PC-3 (cell line): Measurements from ENCODE around the gene AGBL3. TPM values are rescaled to one million over a fixed set of nuclear protein-coding genes. Genes with fewer than 3 reads are reported as not detected.

Experiments
- ATAC-seq: fragments of 200-7000 bp; cut with Tn5 transposase; 2 replicates; pipeline ENCODE4 v1.9.1; 2020; ENCODE audit warnings: mild to moderate bottlenecking, moderate library complexity
- BruUV-seq: library from RNA; stranded (reverse); fragments of 400-500 nt; replicated peaks from 2 replicates; lab custom pipeline; 2021; lab: Mats Ljungman, UMichigan
- CTCF ChIA-PET: fragments of 300-600 bp; sonication (Branson Sonifier 250); formaldehyde crosslinking; loops from one replicate; lab custom pipeline; 2022; ENCODE audit warnings: antibody characterized with exemption; lab: Charles Lee
- POLR2A ChIA-PET: fragments of 300-600 bp; sonication (Branson Sonifier 250); formaldehyde crosslinking; loops from one replicate; lab custom pipeline; 2022; ENCODE audit warnings: antibody characterized with exemption; ENCODE audit not compliant: unreplicated experiment; lab: Charles Lee
- DNase-seq: peaks from one replicate; pipeline ENCODE4 v3.0.0-alpha.2; 2015
- H2AFZ ChIP-seq: fragments of 300-600 bp; sonication (generic); 2 replicates; pipeline ENCODE4 v1.6.0; 2016; ENCODE audit warnings: antibody characterized with exemption, low read length
- H3F3A ChIP-seq: fragments of 300-600 bp; sonication (generic); one replicate; pipeline ENCODE4 v1.6.0; 2017; ENCODE audit warnings: antibody characterized with exemption, low read length, control low read depth, mild to moderate bottlenecking; ENCODE audit not compliant: unreplicated experiment
- H3K27ac ChIP-seq: fragments of 300-600 bp; sonication (generic); 2 replicates; pipeline ENCODE4 v1.5.1; 2016; ENCODE audit warnings: mild to moderate bottlenecking, low read length
- H3K27me3 ChIP-seq: fragments of 300-600 bp; sonication (generic); 2 replicates; pipeline ENCODE4 v1.6.1; 2016; ENCODE audit warnings: low read length, mixed read lengths
- H3K36me3 ChIP-seq: fragments of 300-600 bp; sonication (generic); 2 replicates; pipeline ENCODE4 v1.6.1; 2016; ENCODE audit warnings: low read depth, mixed run types, low read length, mixed read lengths
- H3K4me1 ChIP-seq: fragments of 300-600 bp; sonication (generic); 2 replicates; pipeline ENCODE4 v1.5.1; 2016; ENCODE audit warnings: low read length; ENCODE audit not compliant: insufficient read depth
- H3K4me2 ChIP-seq: fragments of 300-600 bp; sonication (generic); 2 replicates; pipeline ENCODE4 v1.6.0; 2016; ENCODE audit warnings: low read length
- H3K4me3 ChIP-seq: fragments of 300-600 bp; sonication (generic); 2 replicates; pipeline ENCODE4 v1.5.1; 2016; ENCODE audit warnings: mild to moderate bottlenecking, low read length, mixed read lengths
- H3K79me2 ChIP-seq: fragments of 300-600 bp; sonication (generic); 2 replicates; pipeline ENCODE4 v1.6.1; 2017; ENCODE audit warnings: low read length, mixed read lengths
- H3K9ac ChIP-seq: fragments of 300-600 bp; sonication (generic); 2 replicates; pipeline ENCODE4 v1.6.0; 2016; ENCODE audit warnings: mild to moderate bottlenecking, low read length
- H3K9me2 ChIP-seq: fragments of 300-600 bp; sonication (generic); replicated peaks from 2 replicates; pipeline ENCODE4 v1.6.1; 2016; ENCODE audit warnings: mixed run types, low read length, mixed read lengths
- H3K9me3 ChIP-seq: fragments of 300-600 bp; sonication (generic); 2 replicates; pipeline ENCODE4 v1.6.1; 2016; ENCODE audit warnings: low read length, mixed read lengths
- H4K20me1 ChIP-seq: fragments of 300-600 bp; sonication (generic); 2 replicates; pipeline ENCODE4 v1.6.1; 2016; ENCODE audit warnings: low read length, mixed read lengths
- EZH2 ChIP-seq: fragments of 300-600 bp; sonication (generic); IDR thresholded peaks from one replicate; pipeline ENCODE4 v1.6.1; 2017; ENCODE audit warnings: antibody characterized with exemption, mild to moderate bottlenecking, low read length; ENCODE audit not compliant: unreplicated experiment
- EZH2phosphoT487 ChIP-seq: fragments of 300-600 bp; sonication (generic); IDR thresholded peaks from 2 replicates; pipeline ENCODE4 v1.6.1; 2018; ENCODE audit warnings: mild to moderate bottlenecking, antibody characterized with exemption, low read length, borderline replicate concordance
- intact Hi-C: fragments of 100-400 bp; cut with micrococcal nuclease; formaldehyde crosslinking; loops from 2 replicates; pipeline ENCODE4 v1.9.0; 2023
- total RNA-seq: library from RNA; depleted of rRNA; stranded (reverse); fragments of >200 nt; gene quantifications from 2 replicates; pipeline ENCODE4 v1.2.3, GENCODE V29; 2014
- TF ChIP-seq, protein P1 (sequence below): fragments of 300-600 bp; sonication (generic); conservative IDR thresholded peaks from 2 replicates; pipeline ENCODE4 v1.5.1; 2017; ENCODE audit warnings: antibody characterized with exemption, low read depth, mild to moderate bottlenecking, low read length

The AGBL3 gene
- total RNA-seq, 1 experiment from 2014 or later: 2.5 TPM

DNA sequence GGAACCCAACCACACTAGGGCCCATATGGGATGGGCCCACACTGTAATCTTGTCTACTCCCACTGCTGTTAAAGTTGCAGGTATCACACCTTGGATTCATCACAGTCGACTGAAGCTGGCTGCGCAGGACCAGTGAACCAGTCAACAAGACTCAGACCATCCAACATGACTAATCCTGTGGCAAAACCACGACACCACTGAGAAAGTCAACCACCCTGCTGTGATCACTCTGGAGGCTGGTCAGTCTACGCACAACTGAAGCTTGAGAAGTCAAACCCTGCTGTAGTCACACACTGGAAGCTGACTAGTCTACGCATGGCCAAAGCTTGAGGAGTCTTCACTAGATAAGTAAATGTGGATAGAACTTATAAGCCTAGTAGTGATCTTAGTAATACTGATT, 193.8 kb downstream of the AGBL3 start:
- CTCF ChIA-PET: no interaction called here

GRCh38 chr7:135181261-135181928, 195.1 kb downstream of the AGBL3 start:
- ChIA-PET POLR2A (no interaction called here), CTCF (no interaction called here)
- Histone ChIP-seq H3K4me2 (no peak overlapping the region), H2AFZ (no peak overlapping the region), H3K36me3 (peaks cover 18% of the 10 kb centered on the region; the same call in 1 of the 2 replicates), H3K4me3 (no peak overlapping the region), H4K20me1 (no peaks in the 10 kb centered on the region), H3F3A (no peaks in the 10 kb centered on the region), H3K27me3 (no peaks in the 10 kb centered on the region), H3K9ac (no peak overlapping the region), H3K27ac (no peak overlapping the region), H3K4me1 (peaks cover 16% of the 10 kb centered on the region), H3K9me3 (peaks cover 22% of the 10 kb centered on the region), H3K9me2 (no peaks in the 10 kb centered on the region), H3K79me2 (no peaks in the 10 kb centered on the region)
- intact Hi-C loops: no loop called here
- no TSS peak for BruUV-seq
- DNase-seq (no peak), ATAC-seq (no peak)
- TF ChIP-seq EZH2: no peak
- no peak for TF ChIP-seq EZH2phosphoT487
- TF ChIP-seq, protein P1, sequence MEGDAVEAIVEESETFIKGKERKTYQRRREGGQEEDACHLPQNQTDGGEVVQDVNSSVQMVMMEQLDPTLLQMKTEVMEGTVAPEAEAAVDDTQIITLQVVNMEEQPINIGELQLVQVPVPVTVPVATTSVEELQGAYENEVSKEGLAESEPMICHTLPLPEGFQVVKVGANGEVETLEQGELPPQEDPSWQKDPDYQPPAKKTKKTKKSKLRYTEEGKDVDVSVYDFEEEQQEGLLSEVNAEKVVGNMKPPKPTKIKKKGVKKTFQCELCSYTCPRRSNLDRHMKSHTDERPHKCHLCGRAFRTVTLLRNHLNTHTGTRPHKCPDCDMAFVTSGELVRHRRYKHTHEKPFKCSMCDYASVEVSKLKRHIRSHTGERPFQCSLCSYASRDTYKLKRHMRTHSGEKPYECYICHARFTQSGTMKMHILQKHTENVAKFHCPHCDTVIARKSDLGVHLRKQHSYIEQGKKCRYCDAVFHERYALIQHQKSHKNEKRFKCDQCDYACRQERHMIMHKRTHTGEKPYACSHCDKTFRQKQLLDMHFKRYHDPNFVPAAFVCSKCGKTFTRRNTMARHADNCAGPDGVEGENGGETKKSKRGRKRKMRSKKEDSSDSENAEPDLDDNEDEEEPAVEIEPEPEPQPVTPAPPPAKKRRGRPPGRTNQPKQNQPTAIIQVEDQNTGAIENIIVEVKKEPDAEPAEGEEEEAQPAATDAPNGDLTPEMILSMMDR: no peak

More for the DNA sequence above, 193.8 kb downstream of the AGBL3 start:
- Histone ChIP-seq H2AFZ (no peak overlapping the region), H3K9ac (no peak overlapping the region), H4K20me1 (no peaks in the 10 kb centered on the region), H3K36me3 (peaks cover 18% of the 10 kb centered on the region; the same call in 1 of the 2 replicates), H3K79me2 (no peaks in the 10 kb centered on the region), H3K9me3 (peaks cover 22% of the 10 kb centered on the region), H3F3A (no peaks in the 10 kb centered on the region), H3K27me3 (no peaks in the 10 kb centered on the region), H3K4me1 (peaks cover 19% of the 10 kb centered on the region), H3K27ac (no peak overlapping the region), H3K9me2 (no peaks in the 10 kb centered on the region), H3K4me3 (no peak overlapping the region), H3K4me2 (no peak overlapping the region)
- POLR2A ChIA-PET: no interaction called here
- ATAC-seq (no peak), DNase-seq (no peak)
- intact Hi-C loops: no loop called here
- no peak for TF ChIP-seq EZH2
- TF ChIP-seq EZH2phosphoT487: no peak
- TF ChIP-seq, protein P1: no peak
- no TSS peak for BruUV-seq

DNA sequence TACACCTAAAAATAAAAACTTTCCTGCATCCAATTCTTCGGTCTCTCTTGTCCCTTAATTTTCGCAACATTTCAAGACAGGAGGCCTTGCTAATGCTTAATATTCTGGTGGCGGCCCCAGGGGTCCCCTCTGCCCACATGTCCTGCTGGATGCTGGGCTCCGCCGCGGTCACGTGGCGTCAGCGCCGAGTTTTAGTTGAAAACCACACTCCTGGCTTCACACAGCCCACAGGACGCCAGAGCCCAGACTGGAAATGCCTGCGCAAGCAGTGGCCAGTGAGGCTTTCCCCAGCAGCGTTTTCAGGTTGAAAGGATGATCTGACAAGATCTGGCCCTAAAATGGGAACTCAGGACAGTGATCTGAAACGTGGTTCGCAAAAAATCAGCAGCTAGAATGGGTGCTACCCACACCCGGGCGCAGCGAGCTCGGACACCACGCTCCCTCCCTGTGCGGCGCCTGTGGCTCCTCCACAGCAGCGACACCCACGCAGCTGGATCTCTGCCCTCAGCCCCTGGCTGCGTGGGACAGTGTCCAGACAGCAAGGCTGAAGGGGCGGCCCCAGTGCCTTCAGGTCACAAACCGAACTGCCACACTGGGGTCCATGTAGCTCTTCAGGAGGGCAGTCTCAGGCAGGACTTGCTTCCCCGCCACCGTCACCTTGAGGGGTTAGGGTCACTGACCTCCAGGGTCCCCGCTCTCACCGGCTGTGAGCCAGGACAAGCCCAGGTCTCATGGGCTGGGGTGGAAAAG, 195.8 kb downstream of the AGBL3 start:
- no peaks in the 10 kb centered on the region for H3K27me3 ChIP-seq
- H3K4me2 ChIP-seq: no peak overlapping the region
- no peaks in the 10 kb centered on the region for H3F3A ChIP-seq
- intact Hi-C loops: no loop called here
- TF ChIP-seq, protein P1: no peak
- TF ChIP-seq EZH2 (no peak), EZH2phosphoT487 (no peak)
- H3K79me2 ChIP-seq: no peaks in the 10 kb centered on the region
- CTCF ChIA-PET: no interaction called here
- peaks cover 9% of the 10 kb centered on the region for H3K4me1 ChIP-seq
- ATAC-seq (no peak), DNase-seq (no peak)
- H2AFZ ChIP-seq: no peak overlapping the region
- no peak overlapping the region for H3K4me3 ChIP-seq
- H3K9me3 ChIP-seq: peaks cover 22% of the 10 kb centered on the region
- no peak overlapping the region for H3K27ac ChIP-seq
- no peaks in the 10 kb centered on the region for H4K20me1 ChIP-seq
- no peak overlapping the region for H3K9ac ChIP-seq
- BruUV-seq: no TSS peak
- peaks cover 18% of the 10 kb centered on the region; the same call in 1 of the 2 replicates for H3K36me3 ChIP-seq
- no peaks in the 10 kb centered on the region for H3K9me2 ChIP-seq
- POLR2A ChIA-PET: no interaction called here
